Gastrocnemius medialis (tissue), 4 donors: Measurements from ENCODE around the gene RHOT1. TPM values are rescaled to one million over a fixed set of nuclear protein-coding genes. Genes with fewer than 3 reads are reported as not detected.

Source experiments
- ATAC-seq, 2 donors: fragments of 150-250 bp; one replicate each; pipeline ENCODE4 v1.9.1; 2016
- DNase-seq, 2 donors: peaks; one replicate each; pipeline ENCODE4 v3.0.0-alpha.2; 2019
- H3K27ac ChIP-seq, 4 donors: fragments of 200-600 bp; sonication (generic); 1 replicate in 1 of 4; 2 replicates in 3 of 4; pipeline ENCODE4 v1.5.1; 2016 to 2018; ENCODE audit warnings: mild to moderate bottlenecking in 2 of 4, moderate library complexity in 1 of 4
- H3K27me3 ChIP-seq, 3 donors: fragments of 200-600 bp; sonication (generic) in 2 of 3; 1 replicate in 1 of 3; 2 replicates in 2 of 3; pipeline versions ENCODE4 v1.5.1 to v1.6.0; 2016 to 2019; ENCODE audit warnings: mild to moderate bottlenecking in 1 of 3, moderate library complexity in 1 of 3
- H3K36me3 ChIP-seq, 2 donors: fragments of 200-600 bp; sonication (generic) in 1 of 2; one replicate each; pipeline ENCODE4 v1.5.1; 2017 to 2018
- H3K4me1 ChIP-seq, 2 donors: fragments of 200-600 bp; sonication (generic) in 1 of 2; one replicate each; pipeline ENCODE4 v1.5.1; 2016 to 2017; ENCODE audit warnings: mild to moderate bottlenecking in 2 of 2
- H3K4me3 ChIP-seq, 4 donors: fragments of 200-600 bp; sonication (generic) in 3 of 4; 1 replicate in 1 of 4; 2 replicates in 3 of 4; pipeline ENCODE4 v1.5.1; 2016 to 2019; ENCODE audit warnings: mild to moderate bottlenecking in 2 of 4
- H3K9me3 ChIP-seq, 3 donors: fragments of 200-600 bp; sonication (generic) in 2 of 3; 1 replicate in 1 of 3; 2 replicates in 2 of 3; pipeline ENCODE4 v1.5.1; 2016 to 2019
- CTCF ChIP-seq, 5 experiments: fragments of 450-650 bp in 3 of 5; fragments of 200-600 bp in 2 of 5; sonication (generic) in 2 of 5; IDR thresholded peaks in 4 of 5; conservative IDR thresholded peaks in 1 of 5; 1 replicate in 4 of 5; 2 replicates in 1 of 5; pipeline ENCODE4 v1.5.1; 2016 to 2019; ENCODE audit warnings: antibody characterized with exemption in 5 of 5, mild to moderate bottlenecking in 3 of 5, moderate library complexity in 3 of 5
- POLR2A ChIP-seq, 2 donors: fragments of 450-650 bp; IDR thresholded peaks; one replicate each; pipeline ENCODE4 v1.6.1; 2017; ENCODE audit warnings: antibody characterized with exemption in 2 of 2, mild to moderate bottlenecking in 2 of 2, moderate library complexity in 2 of 2
- in situ Hi-C, 4 donors: fragments of 200-750 bp; cut with MboI; loops; one replicate each; pipeline versions ENCODE4 v1.15.0 to v1.8.0; 2017; ENCODE audit warnings: low sequenced_read_pairs in 4 of 4
- intact Hi-C: fragments of 100-400 bp; cut with DNase I; formaldehyde crosslinking; loops from one replicate; pipeline ENCODE4 v1.15.1; 2023; ENCODE audit warnings: low total_unique reads
- total RNA-seq, 4 donors: library from RNA; depleted of rRNA; stranded (reverse); fragments of >200 nt; gene quantifications; one replicate each; pipeline versions ENCODE4 v1.1.0 to v1.2.3, GENCODE V29; 2016

The RHOT1 gene
- total RNA-seq, 4 donors from 2014 or later: 30.8 to 67.5 (median 36.2) TPM

GRCh38 chr17:32189343-32189742, 47.0 kb downstream of the RHOT1 start:
- H3K4me1 ChIP-seq: no peaks in the 10 kb centered on the region
- peaks cover 0 to 42% of the 10 kb centered on the region in 2 donors for H3K36me3 ChIP-seq
- intact Hi-C loops (no loop called here), in situ Hi-C loops (no loop called here)
- no peak overlapping the region for H3K4me3 ChIP-seq
- H3K9me3 ChIP-seq: no peaks in the 10 kb centered on the region
- no peak overlapping the region for H3K27ac ChIP-seq
- no peaks in the 10 kb centered on the region for H3K27me3 ChIP-seq
- ATAC-seq: no peak
- no peak for TF ChIP-seq POLR2A (IDR thresholded peaks at IDR 0.05)
- no peak for TF ChIP-seq CTCF (IDR thresholded peaks at IDR 0.05 in 4 of 5, conservative IDR thresholded peaks at IDR 0.05 in 1 of 5)
- DNase-seq: no peak

GRCh38 chr17:32191306-32191705, 49.0 kb downstream of the RHOT1 start:
- Histone ChIP-seq H3K36me3 (peaks cover 0 to 61% of the 10 kb centered on the region in 2 donors), H3K27ac (no peak overlapping the region), H3K4me1 (no peaks in the 10 kb centered on the region), H3K4me3 (no peak overlapping the region), H3K9me3 (no peaks in the 10 kb centered on the region), H3K27me3 (no peaks in the 10 kb centered on the region)
- in situ Hi-C loops: no loop called here
- intact Hi-C loops: no loop called here
- TF ChIP-seq CTCF (IDR thresholded peaks at IDR 0.05 in 4 of 5, conservative IDR thresholded peaks at IDR 0.05 in 1 of 5): no peak
- TF ChIP-seq POLR2A (IDR thresholded peaks at IDR 0.05): no peak
- ATAC-seq (no peak), DNase-seq (no peak)

- intact Hi-C loops (no loop called here), in situ Hi-C loops (no loop called here)
- H3K4me3 ChIP-seq: no peak overlapping the region
- no peak for TF ChIP-seq CTCF (IDR thresholded peaks at IDR 0.05 in 4 of 5, conservative IDR thresholded peaks at IDR 0.05 in 1 of 5)
- no peak for TF ChIP-seq POLR2A (IDR thresholded peaks at IDR 0.05)
- DNase-seq: no peak
- H3K27me3 ChIP-seq: no peaks in the 10 kb centered on the region
- H3K4me1 ChIP-seq: no peaks in the 10 kb centered on the region
- no peak for ATAC-seq
- no peak overlapping the region for H3K27ac ChIP-seq
- H3K9me3 ChIP-seq: no peaks in the 10 kb centered on the region
- peaks cover 0 to 69% of the 10 kb centered on the region in 2 donors for H3K36me3 ChIP-seq
Measured at GRCh38 chr17:32192379-32192778, 50.1 kb downstream of the RHOT1 start.

GRCh38 chr17:32197987-32198386, 55.7 kb downstream of the RHOT1 start:
- no peaks in the 10 kb centered on the region for H3K27me3 ChIP-seq
- peaks cover 0 to 96% of the 10 kb centered on the region in 2 donors for H3K36me3 ChIP-seq
- no peaks in the 10 kb centered on the region for H3K9me3 ChIP-seq
- intact Hi-C loops: no loop called here
- TF ChIP-seq CTCF (IDR thresholded peaks at IDR 0.05 in 4 of 5, conservative IDR thresholded peaks at IDR 0.05 in 1 of 5) (no peak), POLR2A (IDR thresholded peaks at IDR 0.05) (no peak)
- H3K4me3 ChIP-seq: no peak overlapping the region
- in situ Hi-C loops: no loop called here
- DNase-seq: no peak
- no peaks in the 10 kb centered on the region for H3K4me1 ChIP-seq
- no peak overlapping the region for H3K27ac ChIP-seq
- no peak for ATAC-seq

GRCh38 chr17:32206861-32207260, 64.6 kb downstream of the RHOT1 start:
- no peak for DNase-seq
- TF ChIP-seq POLR2A (IDR thresholded peaks at IDR 0.05) (no peak), CTCF (IDR thresholded peaks at IDR 0.05 in 4 of 5, conservative IDR thresholded peaks at IDR 0.05 in 1 of 5) (no peak)
- Histone ChIP-seq H3K27me3 (no peaks in the 10 kb centered on the region), H3K4me3 (no peak overlapping the region), H3K4me1 (no peaks in the 10 kb centered on the region), H3K9me3 (no peaks in the 10 kb centered on the region), H3K36me3 (peaks cover 0 to 60% of the 10 kb centered on the region in 2 donors), H3K27ac (no peak overlapping the region)
- ATAC-seq: no peak
- in situ Hi-C loops (no loop called here), intact Hi-C loops (no loop called here)
